HG02852 (cell line): ENCODE data around the gene PRTFDC1.

Experiments used
- ATAC-seq: cut with Tn5 transposase; IDR thresholded peaks from one replicate; pipeline ENCODE4 v1.9.1; 2021; ENCODE audit warnings: mild to moderate bottlenecking, moderate library complexity; ENCODE audit not compliant: unreplicated experiment

The PRTFDC1 gene

DNA sequence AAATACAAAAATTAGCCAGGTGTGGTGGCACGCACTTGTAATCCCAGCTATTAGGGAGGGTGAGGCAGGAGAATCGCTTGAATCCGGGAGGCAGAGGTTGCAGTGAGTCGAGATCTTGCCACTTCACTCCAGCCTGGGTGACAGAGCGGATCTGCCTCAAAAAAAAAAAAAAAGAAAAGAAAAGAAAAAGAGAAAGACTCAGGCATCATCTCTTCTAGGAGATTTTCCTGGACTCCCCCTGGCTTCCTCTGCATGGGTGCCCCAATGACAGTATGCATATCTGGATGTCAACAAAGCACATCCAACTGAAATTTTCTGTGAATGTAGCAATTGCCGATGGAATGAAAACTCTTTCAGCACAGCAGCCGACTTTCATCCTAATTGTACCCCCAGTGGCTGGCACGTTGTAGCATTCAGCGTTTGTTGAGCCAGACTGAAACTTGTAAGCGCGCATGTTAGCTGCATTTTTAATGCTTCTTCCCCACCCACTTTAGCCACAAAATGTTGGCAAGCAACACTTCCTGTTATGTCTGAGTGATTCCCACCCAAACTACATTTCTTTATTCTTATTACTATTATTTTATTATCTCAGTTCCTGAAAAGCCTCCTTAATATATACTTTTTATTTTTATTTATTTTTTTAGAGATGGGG lies 70.2 kb downstream of the PRTFDC1 start:
- no peak for ATAC-seq

- ATAC-seq, result no peak
These were observed 72.5 kb downstream of the PRTFDC1 start for GRCh38 chr10:24879861-24880260.

DNA sequence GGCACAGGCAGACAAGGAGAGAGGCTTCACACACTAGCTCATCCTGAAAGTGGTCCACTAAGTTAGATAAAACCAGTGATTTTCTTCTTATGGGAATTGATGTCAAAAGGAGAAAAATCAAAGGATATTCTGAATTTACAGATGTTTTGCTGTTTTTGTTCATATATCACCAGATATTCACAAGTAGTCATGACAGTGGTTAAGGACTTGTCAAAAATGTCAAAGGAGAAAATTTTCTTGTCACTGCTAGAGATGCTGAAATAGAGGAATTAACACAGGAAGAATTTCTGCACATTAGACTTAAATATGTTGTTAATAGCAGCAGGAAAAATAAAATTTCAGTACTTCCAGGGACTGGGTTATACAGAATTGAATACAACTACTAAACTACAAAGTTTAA lies 78.3 kb downstream of the PRTFDC1 start:
- ATAC-seq, result no peak

DNA sequence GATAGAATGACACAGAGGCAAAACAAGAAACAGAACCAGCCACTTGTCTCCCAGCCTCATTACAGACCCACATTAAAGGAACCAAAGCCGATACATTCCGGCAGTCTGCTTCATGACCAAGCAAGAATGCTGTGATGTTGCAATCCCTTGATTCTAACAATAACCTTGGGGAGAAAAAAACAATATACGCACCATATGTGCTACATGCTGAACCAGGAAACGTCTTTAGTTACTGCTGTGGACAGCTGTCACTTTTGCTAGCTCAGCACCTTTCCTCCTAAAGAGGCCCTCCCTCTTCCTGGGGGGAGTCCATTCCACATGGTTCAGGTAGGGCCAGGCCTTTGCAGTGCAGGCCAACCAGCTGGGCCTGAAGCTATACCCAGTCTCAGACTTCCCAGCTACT lies 79.1 kb downstream of the PRTFDC1 start:
- ATAC-seq, result no peak

GRCh38 chr10:24872790-24873182 lies 79.6 kb downstream of the PRTFDC1 start:
- ATAC-seq, result no peak

DNA sequence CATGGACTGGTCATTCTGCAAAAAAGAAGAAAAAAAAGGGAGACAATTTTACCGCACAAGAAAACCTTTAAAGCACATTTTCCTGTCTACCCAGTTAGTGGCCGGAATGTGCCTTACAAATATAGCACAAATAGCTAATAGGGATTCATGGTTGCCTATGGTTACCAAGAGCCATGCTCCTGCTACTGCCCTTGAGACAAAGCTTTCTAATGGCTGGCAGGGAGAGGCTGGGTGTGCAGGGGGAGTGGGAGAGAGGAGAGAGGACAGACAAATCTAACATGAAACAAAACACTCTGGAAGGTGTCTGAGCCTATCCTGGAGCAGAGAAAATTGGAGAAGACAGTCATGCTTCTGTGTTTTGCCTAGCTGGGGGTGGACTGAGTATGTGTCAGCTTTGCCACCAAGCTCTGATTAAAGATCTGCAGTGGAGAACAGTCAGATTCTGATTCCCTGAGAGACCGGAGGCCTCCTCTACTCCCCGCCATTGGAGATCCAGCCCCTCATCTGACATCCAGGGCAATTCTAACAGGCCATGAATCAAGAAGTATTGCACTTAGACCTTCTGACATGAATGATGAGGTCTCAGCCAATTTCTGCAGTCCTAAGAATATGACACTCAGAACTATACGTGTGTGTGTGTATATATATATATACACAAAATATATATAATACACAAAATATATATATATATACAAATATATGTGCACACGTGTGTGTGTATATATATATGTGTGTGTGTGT lies 80.2 kb downstream of the PRTFDC1 start:
- ATAC-seq, result no peak

DNA sequence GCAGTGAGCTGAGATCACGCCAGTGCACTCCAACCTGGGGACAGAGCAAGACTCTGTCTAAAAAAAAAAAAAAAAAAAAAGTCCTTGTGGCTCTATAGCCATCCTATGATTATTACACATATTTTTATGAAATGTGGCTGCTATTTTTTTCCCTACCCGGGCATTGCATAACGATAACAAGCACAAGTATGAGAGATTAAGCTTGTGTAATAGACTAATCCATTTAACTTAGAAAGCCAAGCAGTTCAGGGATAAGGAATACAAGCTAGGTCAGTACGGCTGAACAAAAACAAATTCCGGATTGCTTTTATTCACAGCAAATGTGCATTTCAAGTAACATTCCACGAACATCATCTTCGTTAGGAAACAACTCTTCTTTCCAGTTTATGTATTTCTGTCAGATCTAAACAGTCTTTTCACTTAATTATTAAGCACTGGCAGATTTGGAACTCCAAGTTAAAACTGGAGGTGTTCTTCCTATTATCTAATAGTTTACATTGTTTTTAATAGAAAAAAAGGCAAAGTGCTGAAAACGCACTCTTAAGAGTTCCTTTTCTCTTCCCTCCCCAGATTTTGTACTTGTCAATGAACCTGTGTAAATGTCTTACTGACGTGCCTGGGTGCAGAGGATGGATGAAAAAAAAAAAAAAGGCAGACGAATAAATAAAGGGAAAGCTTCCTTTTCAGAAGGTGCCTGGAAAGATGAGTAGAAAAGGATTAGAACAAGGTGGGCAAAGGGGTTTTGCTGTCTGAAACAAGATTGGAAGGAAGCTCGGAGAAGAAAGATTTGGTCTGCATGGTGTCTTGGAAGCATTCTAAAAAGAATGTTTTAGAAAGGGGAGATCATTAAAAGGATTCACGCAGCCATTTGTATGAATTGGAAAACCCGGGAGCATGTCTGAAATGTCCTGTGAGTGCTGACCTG lies 81.1 kb downstream of the PRTFDC1 start:
- ATAC-seq, result no peak

GRCh38 chr10:24869354-24870015 lies 82.9 kb downstream of the PRTFDC1 start:
- ATAC-seq, result no peak

DNA sequence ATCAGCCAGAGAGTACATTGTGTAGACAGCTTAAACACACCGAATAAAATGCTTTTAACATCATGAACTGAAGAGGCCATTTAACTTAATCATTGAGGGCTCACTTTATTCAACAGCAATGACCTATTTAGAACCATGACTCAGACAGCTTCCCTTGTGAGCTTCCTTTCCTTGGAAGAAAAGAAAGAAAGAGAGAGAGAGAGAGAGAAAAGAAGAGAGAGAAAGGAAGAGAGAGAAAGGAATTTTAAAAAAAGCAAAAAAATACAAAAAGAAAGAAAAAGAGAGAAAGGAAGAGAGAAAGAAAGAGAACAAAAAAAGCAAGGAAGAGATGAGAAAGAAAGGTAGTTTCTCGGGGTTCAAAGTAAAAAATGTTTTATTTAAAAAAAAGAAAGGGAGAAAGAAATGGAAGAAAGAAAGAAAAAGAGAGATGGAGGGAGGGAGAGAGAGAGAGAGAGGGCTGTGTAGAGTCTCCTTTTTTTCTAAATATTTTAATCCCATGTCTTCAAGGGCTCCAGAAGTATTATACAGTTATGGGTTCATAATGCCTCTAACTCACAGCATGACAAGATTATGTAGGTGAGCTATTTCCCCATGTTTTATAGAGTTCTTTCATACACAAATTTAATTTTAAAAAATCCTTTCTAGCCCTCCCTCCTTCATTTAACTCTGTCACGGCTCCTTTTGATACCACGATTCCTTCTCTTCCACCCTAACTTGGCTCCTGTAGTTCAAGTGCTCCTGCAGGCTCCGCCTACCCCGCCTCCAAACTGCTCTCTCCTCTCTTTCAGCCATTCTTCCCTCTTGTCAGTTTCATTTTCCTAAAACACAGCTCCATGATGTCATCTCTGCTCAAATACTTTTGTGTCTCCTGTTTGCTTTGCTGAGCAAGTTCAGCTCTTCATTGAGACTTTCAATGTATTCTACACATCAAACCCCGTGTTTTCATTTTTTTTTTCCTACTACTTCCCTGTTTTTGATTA lies 85.5 kb downstream of the PRTFDC1 start:
- no peak for ATAC-seq

GRCh38 chr10:24865783-24866182 lies 86.6 kb downstream of the PRTFDC1 start:
- no peak for ATAC-seq

GRCh38 chr10:24862589-24862988 lies 89.8 kb downstream of the PRTFDC1 start:
- no peak for ATAC-seq

GRCh38 chr10:24858288-24859270 lies 93.8 kb downstream of the PRTFDC1 start:
- no peak for ATAC-seq

DNA sequence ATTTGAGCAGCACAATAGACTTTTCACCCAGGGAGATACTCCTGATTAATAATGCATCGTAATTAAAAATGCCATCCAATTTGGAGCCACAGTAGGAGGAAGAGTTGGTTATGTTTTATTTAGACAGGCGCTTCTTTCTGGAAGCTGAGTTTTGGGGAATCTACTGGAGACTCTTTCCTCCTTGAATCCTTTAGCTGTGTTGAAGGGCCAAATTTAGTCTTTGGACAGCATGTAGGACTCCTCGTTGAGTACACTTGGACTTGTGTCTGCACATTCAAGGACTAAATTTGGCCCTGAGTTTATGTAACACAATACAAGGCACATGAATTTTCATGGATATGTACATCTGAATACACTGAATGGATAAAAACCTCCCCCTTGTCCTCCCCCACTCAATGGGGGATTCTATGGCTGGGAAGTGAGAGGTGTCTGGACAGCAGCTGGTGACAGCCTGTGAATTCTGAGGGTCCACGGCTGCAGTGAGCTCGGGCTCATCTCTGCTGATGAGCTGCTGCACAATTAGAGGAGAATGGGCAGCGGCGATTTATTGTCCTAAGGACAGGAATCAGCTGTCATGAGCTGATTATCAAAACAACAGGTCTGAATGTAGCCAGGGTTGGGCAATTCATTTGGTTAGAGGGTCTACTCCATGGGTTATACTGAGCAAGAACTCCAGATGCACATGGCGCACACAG lies 95.2 kb downstream of the PRTFDC1 start:
- ATAC-seq, result no peak

DNA sequence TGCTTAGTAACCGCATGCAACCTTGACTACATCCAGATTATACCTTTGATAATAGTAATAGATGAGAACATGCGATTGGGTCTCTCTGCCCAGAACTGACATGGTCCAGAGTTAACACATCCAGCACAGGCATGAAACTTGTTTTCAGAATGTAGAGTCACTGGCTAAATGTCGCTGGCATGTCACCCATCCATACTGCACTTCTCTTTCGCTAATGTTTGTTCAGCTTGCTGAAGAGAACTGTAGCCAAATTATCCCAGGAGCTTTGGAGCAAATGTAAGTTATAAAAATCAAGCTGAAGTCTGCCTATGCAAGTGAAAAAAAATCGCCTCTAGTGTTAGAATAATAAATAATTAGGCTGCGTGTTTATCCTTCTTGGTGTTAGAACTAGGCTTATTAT lies 98.2 kb downstream of the PRTFDC1 start:
- no peak for ATAC-seq

GRCh38 chr10:24853661-24854060 lies 98.7 kb downstream of the PRTFDC1 start:
- no peak for ATAC-seq

GRCh38 chr10:24851629-24852028 lies 100.8 kb downstream of the PRTFDC1 start:
- no peak for ATAC-seq

DNA sequence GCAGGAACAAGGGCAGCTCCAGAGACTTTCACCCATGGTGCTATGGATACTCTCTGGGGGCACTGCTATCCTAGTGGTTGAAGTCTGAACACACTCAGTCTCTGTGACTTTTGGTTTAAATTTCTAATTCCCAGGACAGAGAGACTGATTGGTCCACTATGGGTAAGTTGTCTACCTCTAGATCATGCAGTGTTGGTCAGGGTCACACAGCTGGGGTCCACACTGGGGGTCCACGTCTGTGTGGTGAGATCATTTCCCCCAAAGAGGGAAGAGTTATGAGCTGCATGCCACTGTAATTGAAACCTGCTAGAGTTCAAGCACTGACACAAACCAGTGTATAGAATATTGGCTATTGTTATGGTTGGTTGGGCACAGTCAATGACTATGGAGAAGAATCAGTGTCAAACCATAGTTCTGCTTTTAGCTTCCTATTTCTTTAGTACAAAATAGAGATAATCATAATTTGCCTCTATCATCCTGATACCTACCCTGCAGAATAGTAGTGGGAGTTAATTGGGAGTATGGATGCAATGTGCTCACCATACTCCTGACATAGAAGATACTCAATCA lies 101.6 kb downstream of the PRTFDC1 start:
- no peak for ATAC-seq
